Transverse colon (tissue), 4 donors: Measurements from ENCODE around the gene ATP9B. TPM values are rescaled to one million over a fixed set of nuclear protein-coding genes. Genes with fewer than 3 reads are reported as not detected.

Experiments
- DNase-seq: peaks from one replicate; pipeline ENCODE4 v3.0.0-alpha.2; 2019
- H3K27ac ChIP-seq, 4 donors: fragments of 200-600 bp; sonication (generic); 2 replicates each; pipeline ENCODE4 v1.5.1; 2016 to 2018; ENCODE audit warnings: inconsistent platforms in 4 of 4
- H3K27me3 ChIP-seq: fragments of 200-600 bp; sonication (generic); 2 replicates; pipeline ENCODE4 v1.5.1; 2017; ENCODE audit warnings: inconsistent platforms
- H3K36me3 ChIP-seq, 4 donors: fragments of 200-600 bp; sonication (generic); 2 replicates each; pipeline ENCODE4 v1.5.1; 2017 to 2019; ENCODE audit warnings: inconsistent platforms in 4 of 4
- H3K4me1 ChIP-seq, 4 donors: fragments of 200-600 bp; sonication (generic); 2 replicates each; pipeline ENCODE4 v1.5.1; 2017 to 2020; ENCODE audit warnings: inconsistent platforms in 4 of 4
- H3K4me3 ChIP-seq, 4 donors: fragments of 200-600 bp; sonication (generic); 1 replicate in 1 of 4; 2 replicates in 3 of 4; pipeline versions ENCODE4 v1.5.1 to v1.6.1; 2017 to 2019; ENCODE audit warnings: inconsistent platforms in 4 of 4
- H3K9me3 ChIP-seq, 2 donors: fragments of 200-600 bp; sonication (generic); 2 replicates each; pipeline ENCODE4 v1.5.1; 2017 to 2019; ENCODE audit warnings: inconsistent platforms in 2 of 2
- CTCF ChIP-seq, 5 experiments: fragments of 200-600 bp in 3 of 5; fragments of 450-650 bp in 2 of 5; sonication (generic) in 3 of 5; IDR thresholded peaks; 1 replicate in 2 of 5; 2 replicates in 3 of 5; pipeline ENCODE4 v1.5.1; 2016 to 2017; ENCODE audit warnings: antibody characterized with exemption in 5 of 5, inconsistent platforms in 3 of 5, mild to moderate bottlenecking in 2 of 5, moderate library complexity in 1 of 5
- EP300 ChIP-seq: sonication (generic); formaldehyde crosslinking; IDR thresholded peaks from one replicate; pipeline ENCODE4 v1.6.1; 2017; ENCODE audit warnings: antibody characterized with exemption, low read depth
- POLR2A ChIP-seq: fragments of 450-650 bp; IDR thresholded peaks from one replicate; pipeline ENCODE4 v1.6.1; 2016; ENCODE audit warnings: antibody characterized with exemption, mild to moderate bottlenecking, moderate library complexity
- POLR2AphosphoS5 ChIP-seq, 3 donors: sonication (generic); formaldehyde crosslinking; IDR thresholded peaks; one replicate each; pipeline ENCODE4 v1.6.1; 2016; ENCODE audit warnings: antibody characterized with exemption in 3 of 3
- WGBS, 2 donors: methylation state at CpG; one replicate each; pipeline ENCODE4 v1.1.5; 2018; ENCODE audit warnings: low coverage in 1 of 2; 5-methylcytosine and 5-hydroxymethylcytosine counted together
- in situ Hi-C, 4 donors: fragments of 200-750 bp; cut with MboI; loops; one replicate each; pipeline versions ENCODE4 v1.15.0 to v1.15.1; 2017; ENCODE audit warnings: low sequenced_read_pairs in 3 of 4, low pct_ligation_motif_present in 1 of 4, low pct_unique_long_range_greater_than_20kb in 1 of 4
- intact Hi-C: fragments of 100-400 bp; cut with DNase I; formaldehyde crosslinking; loops from one replicate; pipeline ENCODE4 v1.15.1; 2023; ENCODE audit warnings: low total_unique reads
- total RNA-seq, 4 donors: library from RNA; depleted of rRNA; stranded (reverse); fragments of >200 nt; gene quantifications; one replicate each; pipeline ENCODE4 v1.1.0, GENCODE V29; 2016

The ATP9B gene
- total RNA-seq, 4 donors from 2014 or later, result 36.3 to 70.3 (median 41.6) TPM

DNA sequence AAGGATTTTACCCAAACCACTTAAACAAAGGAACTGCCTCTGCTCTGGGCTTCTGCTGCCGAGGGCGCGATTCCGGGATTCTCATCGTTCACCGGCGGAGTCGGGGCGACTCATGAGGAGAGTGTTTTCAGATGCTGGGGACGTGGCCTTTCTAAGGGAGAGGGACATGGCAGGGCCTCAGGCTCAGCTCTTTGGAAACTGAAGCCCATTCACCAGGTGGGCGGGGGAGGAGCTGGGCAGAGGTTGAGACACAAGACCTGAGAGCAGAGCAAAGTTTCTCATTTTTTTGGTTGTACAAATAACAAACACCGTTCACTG lies 356.3 kb downstream of the ATP9B start:
- H3K36me3 ChIP-seq, result no peaks in the 10 kb centered on the region
- intact Hi-C loops, result loop anchor here (5.0 kb wide), 1 partner anchor 493 kb away; no protein-coding TSS in a partner anchor
- H3K4me3 ChIP-seq, result no peak overlapping the region
- in situ Hi-C loops, result no loop called here
- H3K27me3 ChIP-seq, result no peaks in the 10 kb centered on the region
- WGBS, 2 donors, result 0 to 88% methylated on average over 1 to 12 of the region's 12 CpGs
- H3K27ac ChIP-seq, result no peak overlapping the region
- H3K9me3 ChIP-seq, result no peaks in the 10 kb centered on the region
- no peak for DNase-seq
- H3K4me1 ChIP-seq, result peaks cover 0 to 5% (median 0%) of the 10 kb centered on the region in 4 donors
- TF ChIP-seq EP300 (no peak), POLR2AphosphoS5 (IDR thresholded peaks at IDR 0.05) (no peak), CTCF (IDR thresholded peaks at IDR 0.05) (no peak), POLR2A (no peak)

GRCh38 chr18:79426376-79427300 lies 357.4 kb downstream of the ATP9B start:
- Histone ChIP-seq H3K27me3 (no peaks in the 10 kb centered on the region), H3K9me3 (no peaks in the 10 kb centered on the region), H3K27ac (no peak overlapping the region), H3K4me1 (peaks cover 0 to 5% (median 0%) of the 10 kb centered on the region in 4 donors), H3K36me3 (no peaks in the 10 kb centered on the region), H3K4me3 (no peak overlapping the region)
- in situ Hi-C loops, result no loop called here
- TF ChIP-seq POLR2AphosphoS5 (IDR thresholded peaks at IDR 0.05), result no peak
- no peak for TF ChIP-seq EP300
- no peak for TF ChIP-seq CTCF (IDR thresholded peaks at IDR 0.05)
- no peak for TF ChIP-seq POLR2A
- 78% methylated on average over 31 of the region's 37 CpGs; no CpG with 5 or more reads in 1 of the 2 donors for WGBS, 2 donors
- intact Hi-C loops, result loop anchor here (5.0 kb wide), 1 partner anchor 494 kb away; no protein-coding TSS in a partner anchor
- no peak for DNase-seq

GRCh38 chr18:79427368-79428225 lies 358.4 kb downstream of the ATP9B start:
- Histone ChIP-seq H3K4me3 (no peak overlapping the region), H3K36me3 (no peaks in the 10 kb centered on the region), H3K9me3 (no peaks in the 10 kb centered on the region), H3K27me3 (no peaks in the 10 kb centered on the region), H3K27ac (no peak overlapping the region), H3K4me1 (peaks cover 0 to 5% (median 0%) of the 10 kb centered on the region in 4 donors)
- WGBS, 2 donors, result 69% methylated on average over 24 of the region's 29 CpGs; no CpG with 5 or more reads in 1 of the 2 donors
- intact Hi-C loops (loop anchor here (5.0 kb wide), 1 partner anchor 495 kb away; no protein-coding TSS in a partner anchor), in situ Hi-C loops (no loop called here)
- no peak for DNase-seq
- no peak for TF ChIP-seq POLR2A
- TF ChIP-seq EP300, result no peak
- TF ChIP-seq POLR2AphosphoS5 (IDR thresholded peaks at IDR 0.05), result no peak
- no peak for TF ChIP-seq CTCF (IDR thresholded peaks at IDR 0.05)

Other genes with a start within 250 kb of the ATP9B start
- under 1 TPM in 1 of 4 donors, not detected in 3; 0.16 TPM for gene SALL3, start 89.6 kb upstream of the ATP9B start, total RNA-seq